NB4 (cell line): ENCODE results near the gene C1QBP.
A peak's percentile ranks its signal among the peaks of the same experiment; 100 is the strongest.

Experiments used
- DNase-seq: peaks from one replicate; pipeline ENCODE4 v3.0.0; 2010; ENCODE audit warnings: low read depth
- H3K4me3 ChIP-seq: one replicate; pipeline ENCODE4 v1.5.1; 2011; ENCODE audit warnings: mild to moderate bottlenecking, low read depth, low read length, moderate library complexity
- MYC ChIP-seq: IDR thresholded peaks from 2 replicates; pipeline ENCODE4 v1.6.1; 2011; ENCODE audit warnings: low read depth, low read length
- POLR2A ChIP-seq: IDR thresholded peaks from 2 replicates; pipeline ENCODE4 v1.6.1; 2011; ENCODE audit warnings: mild to moderate bottlenecking; ENCODE audit not compliant: insufficient read length; ENCODE audit errors: extremely low read depth
- TF ChIP-seq, protein P1 (sequence below): IDR thresholded peaks from one replicate; pipeline ENCODE4 v1.5.1; 2012; ENCODE audit warnings: low read depth, low read length
- TF ChIP-seq, protein P2 (sequence below): IDR thresholded peaks from 2 replicates; pipeline ENCODE4 v1.6.1; 2011; ENCODE audit warnings: low read depth, low read length

Gene C1QBP

GRCh38 chr17:5438716-5439445 is at the start of gene C1QBP:
TSS of gene C1QBP (minus strand) at chr17:5439155. CDS start at chr17:5439073, 82 bp downstream.
- peak; percentile 91 for DNase-seq
- TF ChIP-seq, protein P1, sequence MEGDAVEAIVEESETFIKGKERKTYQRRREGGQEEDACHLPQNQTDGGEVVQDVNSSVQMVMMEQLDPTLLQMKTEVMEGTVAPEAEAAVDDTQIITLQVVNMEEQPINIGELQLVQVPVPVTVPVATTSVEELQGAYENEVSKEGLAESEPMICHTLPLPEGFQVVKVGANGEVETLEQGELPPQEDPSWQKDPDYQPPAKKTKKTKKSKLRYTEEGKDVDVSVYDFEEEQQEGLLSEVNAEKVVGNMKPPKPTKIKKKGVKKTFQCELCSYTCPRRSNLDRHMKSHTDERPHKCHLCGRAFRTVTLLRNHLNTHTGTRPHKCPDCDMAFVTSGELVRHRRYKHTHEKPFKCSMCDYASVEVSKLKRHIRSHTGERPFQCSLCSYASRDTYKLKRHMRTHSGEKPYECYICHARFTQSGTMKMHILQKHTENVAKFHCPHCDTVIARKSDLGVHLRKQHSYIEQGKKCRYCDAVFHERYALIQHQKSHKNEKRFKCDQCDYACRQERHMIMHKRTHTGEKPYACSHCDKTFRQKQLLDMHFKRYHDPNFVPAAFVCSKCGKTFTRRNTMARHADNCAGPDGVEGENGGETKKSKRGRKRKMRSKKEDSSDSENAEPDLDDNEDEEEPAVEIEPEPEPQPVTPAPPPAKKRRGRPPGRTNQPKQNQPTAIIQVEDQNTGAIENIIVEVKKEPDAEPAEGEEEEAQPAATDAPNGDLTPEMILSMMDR, result peak; percentile 74
- TF ChIP-seq, protein P2, sequence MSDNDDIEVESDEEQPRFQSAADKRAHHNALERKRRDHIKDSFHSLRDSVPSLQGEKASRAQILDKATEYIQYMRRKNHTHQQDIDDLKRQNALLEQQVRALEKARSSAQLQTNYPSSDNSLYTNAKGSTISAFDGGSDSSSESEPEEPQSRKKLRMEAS, result peak; percentile 90
- peak; percentile 61 for TF ChIP-seq POLR2A
- peak; percentile 91 for TF ChIP-seq MYC
- peak within 1 kb of the TSS; percentile 98 for H3K4me3 ChIP-seq

- no peak overlapping the region for H3K4me3 ChIP-seq
- no peak for DNase-seq
- no peak for TF ChIP-seq POLR2A
- TF ChIP-seq MYC, result no peak
- TF ChIP-seq, protein P2, result no peak
- TF ChIP-seq, protein P1, result no peak
Observed at GRCh38 chr17:5488752-5489151, 49.8 kb upstream of the C1QBP start.

DNA sequence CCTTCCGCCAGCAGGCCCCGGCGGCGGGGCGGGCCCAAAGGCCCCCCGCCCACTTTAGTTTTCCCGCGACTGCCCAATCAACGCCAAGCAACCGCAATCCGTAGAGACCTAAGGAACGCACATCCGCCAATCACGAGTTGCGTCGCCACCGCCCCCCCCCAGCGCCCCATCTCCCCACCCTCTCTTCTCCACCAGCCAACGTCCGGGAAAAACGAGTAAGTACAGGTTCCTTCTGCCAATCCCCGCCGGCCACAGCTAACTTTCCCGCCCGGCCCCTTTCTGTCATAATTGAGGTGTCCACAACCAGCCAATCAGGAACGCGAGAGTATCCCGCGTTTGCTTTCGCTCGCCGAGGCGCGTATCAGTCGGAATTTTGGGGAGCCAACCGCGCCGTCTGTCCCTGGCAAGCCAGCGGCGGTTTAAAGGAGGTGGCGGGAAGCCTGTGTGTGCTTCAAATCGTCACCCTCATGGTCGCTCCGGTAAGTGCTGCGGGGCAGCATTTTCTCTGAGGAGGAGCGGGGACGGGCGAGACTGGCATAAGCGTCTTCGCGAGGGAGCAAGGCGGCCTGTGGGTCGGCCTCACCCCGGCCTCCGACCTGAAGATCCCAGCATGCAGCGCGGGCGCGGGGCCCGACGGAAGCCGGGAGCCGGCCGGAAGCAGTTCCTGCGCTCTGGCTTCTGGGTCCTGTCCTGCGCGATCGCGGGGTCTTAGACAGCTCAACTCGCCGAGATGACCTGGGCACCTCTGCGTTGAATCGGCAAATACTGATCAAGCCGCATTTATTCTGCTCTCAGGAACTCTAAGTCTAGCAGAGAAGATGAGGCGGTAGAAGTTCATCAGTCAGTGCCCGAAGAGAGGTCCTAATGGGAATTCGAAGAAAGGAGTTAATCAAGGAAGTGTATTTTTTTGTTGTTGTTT is 47.5 kb upstream of the C1QBP start, which contains the start of gene MIS12:
Gene MIS12 (plus strand): TSS at position 361 of the 919 bp plus-strand sequence. CDS start 2,297 bp downstream, outside the sequence.
- TF ChIP-seq POLR2A, result peak; percentile 73
- TF ChIP-seq, protein P1, result no peak
- peak; percentile 97 for DNase-seq
- peak within 1 kb of the TSS; percentile 93 for H3K4me3 ChIP-seq

- TF ChIP-seq MYC (no peak), POLR2A (no peak)
- TF ChIP-seq, protein P1, result no peak
- TF ChIP-seq, protein P2, result no peak
- H3K4me3 ChIP-seq, result peak within 1 kb of the TSS; percentile 93
- DNase-seq, result peak; percentile 44
Observed at GRCh38 chr17:5485270-5486205, 46.6 kb upstream of the C1QBP start, which contains the start of gene DERL2. TSS of gene DERL2 (minus strand) at chr17:5486178. CDS start at chr17:5486161, 17 bp downstream.

DNA sequence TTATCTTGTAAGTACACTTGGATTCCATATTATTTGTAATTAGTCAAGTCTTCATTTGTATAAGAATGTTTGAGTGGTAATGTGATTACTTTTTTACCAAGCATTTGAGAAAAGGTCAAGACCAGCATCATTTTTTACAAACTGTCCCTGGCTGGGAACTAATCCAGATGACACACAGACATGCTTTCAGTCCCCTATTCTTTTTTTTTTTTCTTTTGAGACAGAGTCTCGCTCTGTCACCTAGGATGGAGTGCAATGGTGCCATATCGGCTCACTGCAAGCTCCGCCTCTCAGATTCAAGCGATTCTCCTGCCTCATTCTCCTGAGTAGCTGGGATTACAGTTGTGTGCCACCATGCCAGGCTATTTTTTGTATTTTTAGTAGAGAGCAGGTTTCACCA is 42.5 kb upstream of the C1QBP start:
- no peak overlapping the region for H3K4me3 ChIP-seq
- DNase-seq, result no peak
- TF ChIP-seq, protein P2, result no peak
- TF ChIP-seq, protein P1, result no peak
- no peak for TF ChIP-seq MYC
- no peak for TF ChIP-seq POLR2A
